ENCODE data around the gene RHBDF2.
A peak's percentile ranks its signal among the peaks of the same experiment; 100 is the strongest.

RHBDF2 gene

DNA sequence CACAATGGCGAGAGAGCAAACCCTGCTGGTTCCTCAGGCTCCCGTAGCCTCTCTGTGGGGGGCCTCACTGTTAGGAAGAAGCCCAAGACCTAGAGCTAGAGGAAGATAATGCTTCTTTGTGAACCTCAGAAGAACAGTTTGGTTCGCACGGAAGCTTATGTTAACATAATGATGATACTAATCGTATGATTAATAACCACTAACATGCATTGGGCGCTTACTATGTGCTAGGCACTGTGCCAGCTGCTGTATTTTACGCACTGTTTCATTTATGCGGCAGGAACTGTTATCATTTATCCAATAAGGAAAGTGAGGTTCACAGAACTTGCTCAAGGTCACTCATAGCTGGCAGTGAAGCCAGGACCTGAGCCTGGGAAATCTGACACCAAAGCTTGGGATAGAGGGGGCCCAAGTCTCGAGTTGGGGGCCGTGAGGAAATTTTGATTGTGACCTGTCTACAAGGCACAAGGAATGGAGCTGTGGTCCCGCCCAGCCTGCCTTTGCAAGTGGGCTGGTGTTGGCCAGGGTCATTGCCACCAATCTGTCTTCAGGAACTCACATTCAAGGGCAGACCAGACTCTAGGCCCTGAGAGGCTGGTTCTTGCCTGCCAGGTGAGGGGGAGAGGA lies 45.4 kb upstream of the RHBDF2 start:
- DNase-seq (ENCODE audit: low read depth), result peak; percentile 84
- no peak overlapping the region for H3K4me3 ChIP-seq (ENCODE audit: low read length)
- TF ChIP-seq, protein P1, sequence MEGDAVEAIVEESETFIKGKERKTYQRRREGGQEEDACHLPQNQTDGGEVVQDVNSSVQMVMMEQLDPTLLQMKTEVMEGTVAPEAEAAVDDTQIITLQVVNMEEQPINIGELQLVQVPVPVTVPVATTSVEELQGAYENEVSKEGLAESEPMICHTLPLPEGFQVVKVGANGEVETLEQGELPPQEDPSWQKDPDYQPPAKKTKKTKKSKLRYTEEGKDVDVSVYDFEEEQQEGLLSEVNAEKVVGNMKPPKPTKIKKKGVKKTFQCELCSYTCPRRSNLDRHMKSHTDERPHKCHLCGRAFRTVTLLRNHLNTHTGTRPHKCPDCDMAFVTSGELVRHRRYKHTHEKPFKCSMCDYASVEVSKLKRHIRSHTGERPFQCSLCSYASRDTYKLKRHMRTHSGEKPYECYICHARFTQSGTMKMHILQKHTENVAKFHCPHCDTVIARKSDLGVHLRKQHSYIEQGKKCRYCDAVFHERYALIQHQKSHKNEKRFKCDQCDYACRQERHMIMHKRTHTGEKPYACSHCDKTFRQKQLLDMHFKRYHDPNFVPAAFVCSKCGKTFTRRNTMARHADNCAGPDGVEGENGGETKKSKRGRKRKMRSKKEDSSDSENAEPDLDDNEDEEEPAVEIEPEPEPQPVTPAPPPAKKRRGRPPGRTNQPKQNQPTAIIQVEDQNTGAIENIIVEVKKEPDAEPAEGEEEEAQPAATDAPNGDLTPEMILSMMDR (conservative IDR thresholded peaks at IDR 0.05; ENCODE audit: low read length), result no peak

DNA sequence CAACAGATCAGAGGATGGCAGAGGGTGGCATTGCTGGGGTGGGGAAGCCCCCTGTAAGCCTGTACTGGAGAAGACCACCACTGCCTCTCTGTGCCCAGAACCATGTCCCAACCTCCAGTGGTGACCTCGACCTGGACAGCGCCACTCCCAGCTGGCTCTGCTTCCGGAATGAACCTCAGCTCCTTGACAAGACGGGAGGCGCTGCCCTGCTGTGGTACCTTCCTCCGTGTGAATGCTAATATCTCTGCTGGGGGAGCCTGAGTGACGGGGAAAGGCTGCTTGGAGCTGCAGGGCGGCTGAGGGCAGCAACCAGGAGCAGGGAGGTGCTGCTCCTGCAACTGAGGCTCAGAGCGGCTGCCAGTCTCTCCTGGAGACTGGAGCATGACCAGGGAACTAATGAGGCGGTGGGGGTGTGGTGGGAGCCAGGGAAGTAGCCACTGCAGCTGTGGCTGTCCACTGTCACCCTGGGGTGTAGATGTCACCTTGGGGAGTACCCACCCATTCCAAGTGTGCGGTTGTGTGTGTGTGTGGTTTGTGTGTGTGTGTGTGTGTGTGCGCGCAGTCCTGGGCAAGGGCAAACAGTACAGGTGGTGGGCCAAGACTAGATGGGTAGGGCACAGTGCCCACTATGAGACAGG lies 44.8 kb upstream of the RHBDF2 start:
- no peak for DNase-seq (ENCODE audit: low read depth)
- TF ChIP-seq, protein P1 (conservative IDR thresholded peaks at IDR 0.05; ENCODE audit: low read length), result no peak
- no peak overlapping the region for H3K4me3 ChIP-seq (ENCODE audit: low read length)

DNA sequence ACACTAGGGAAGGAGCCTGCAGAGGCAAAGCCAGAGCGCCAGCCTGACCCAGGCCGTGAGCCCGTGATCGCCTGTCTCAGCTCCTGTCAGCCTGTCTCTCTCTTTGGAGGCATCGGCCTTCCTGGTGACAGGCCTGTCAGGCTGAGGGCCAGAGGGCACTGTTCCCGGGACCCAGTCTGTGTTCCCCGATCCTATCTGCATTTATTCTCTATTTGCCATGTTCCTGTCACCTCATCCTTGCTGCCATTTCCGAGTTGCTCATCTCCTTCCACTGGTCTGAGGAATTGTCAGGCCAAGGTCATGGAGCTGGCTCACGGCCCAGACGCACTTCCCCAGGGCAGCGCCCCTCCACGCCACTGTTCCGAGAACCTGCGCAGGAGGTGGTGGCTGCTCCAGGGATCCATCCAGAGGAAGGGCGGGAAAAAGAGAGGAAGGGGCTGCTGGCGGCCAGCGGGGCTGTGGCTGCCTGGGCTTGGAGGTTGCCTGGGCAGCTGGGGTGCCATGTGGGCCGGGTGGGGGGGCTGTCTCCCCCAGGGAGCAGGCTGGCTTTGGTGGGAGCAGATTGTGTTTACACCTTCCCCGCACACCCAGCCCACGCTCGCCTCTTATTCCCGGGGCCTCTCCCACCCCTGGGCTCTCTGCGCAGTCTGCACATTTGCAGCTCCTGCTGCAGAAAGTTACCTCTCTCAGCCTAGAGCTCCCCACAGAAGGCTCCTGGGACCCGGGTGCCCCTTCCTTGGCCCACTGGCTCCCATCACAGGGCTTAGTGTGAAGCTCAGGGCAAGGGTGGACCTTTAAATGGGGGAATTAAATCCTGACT lies 43.5 kb upstream of the RHBDF2 start:
- no peak for DNase-seq (ENCODE audit: low read depth)
- no peak overlapping the region for H3K4me3 ChIP-seq (ENCODE audit: low read length)
- TF ChIP-seq, protein P1 (conservative IDR thresholded peaks at IDR 0.05; ENCODE audit: low read length), result no peak

DNA sequence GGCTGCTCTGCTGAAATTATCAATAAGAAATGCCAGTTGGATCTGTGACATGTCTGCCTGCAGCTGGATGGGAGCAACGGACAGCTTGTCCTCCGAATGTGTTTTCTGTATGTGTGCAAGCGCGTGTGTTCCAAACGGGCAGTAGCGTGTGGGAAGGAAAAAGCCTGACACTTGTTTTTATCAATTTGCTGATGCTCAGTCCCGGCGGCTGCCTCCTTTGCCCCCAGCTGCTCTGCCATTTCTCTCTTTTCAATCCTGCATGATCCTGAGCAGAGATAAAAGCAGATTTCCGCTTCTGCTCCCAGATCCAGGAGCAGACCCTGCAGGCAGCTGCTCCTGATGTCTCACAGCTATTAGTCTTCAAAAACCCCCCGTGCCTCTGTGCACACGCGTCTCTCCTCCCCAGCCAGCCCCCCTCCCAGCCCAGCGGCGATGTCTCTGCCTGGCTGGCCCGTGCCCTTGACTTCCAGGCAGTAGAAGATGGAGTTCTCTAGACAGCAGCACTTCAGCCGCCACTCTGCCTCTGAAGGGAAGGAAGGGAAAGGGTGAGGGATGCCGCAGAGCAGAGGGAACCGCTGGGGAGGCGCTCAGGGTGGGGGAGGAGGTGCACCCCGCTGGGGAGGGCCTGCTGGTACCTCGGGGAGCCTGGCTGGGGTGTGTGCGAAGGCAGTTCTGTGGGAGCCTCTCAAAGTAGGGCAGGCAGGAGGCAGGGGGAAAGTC lies 42.8 kb upstream of the RHBDF2 start:
- DNase-seq (ENCODE audit: low read depth), result no peak
- TF ChIP-seq, protein P1 (conservative IDR thresholded peaks at IDR 0.05; ENCODE audit: low read length), result no peak
- no peak overlapping the region for H3K4me3 ChIP-seq (ENCODE audit: low read length)

DNA sequence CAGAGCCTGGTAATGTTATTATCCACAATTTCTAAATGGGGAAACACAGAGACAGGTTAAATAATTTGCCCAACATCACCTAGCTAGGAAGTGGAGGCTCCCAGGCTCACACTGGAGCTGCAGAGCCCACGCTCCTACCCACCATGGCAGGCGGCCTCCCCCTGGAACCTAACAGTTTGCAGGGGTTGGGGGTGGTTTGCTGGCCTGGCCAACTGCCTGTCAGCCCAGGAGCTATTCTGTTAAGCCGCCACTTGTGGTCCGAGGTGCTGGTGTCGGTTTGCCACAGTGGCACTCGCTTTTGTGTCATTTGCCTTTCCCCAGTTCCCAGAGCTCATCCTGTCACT lies 42.2 kb upstream of the RHBDF2 start:
- H3K4me3 ChIP-seq (ENCODE audit: low read length), result no peak overlapping the region
- no peak for DNase-seq (ENCODE audit: low read depth)
- TF ChIP-seq, protein P1 (conservative IDR thresholded peaks at IDR 0.05; ENCODE audit: low read length), result no peak

DNA sequence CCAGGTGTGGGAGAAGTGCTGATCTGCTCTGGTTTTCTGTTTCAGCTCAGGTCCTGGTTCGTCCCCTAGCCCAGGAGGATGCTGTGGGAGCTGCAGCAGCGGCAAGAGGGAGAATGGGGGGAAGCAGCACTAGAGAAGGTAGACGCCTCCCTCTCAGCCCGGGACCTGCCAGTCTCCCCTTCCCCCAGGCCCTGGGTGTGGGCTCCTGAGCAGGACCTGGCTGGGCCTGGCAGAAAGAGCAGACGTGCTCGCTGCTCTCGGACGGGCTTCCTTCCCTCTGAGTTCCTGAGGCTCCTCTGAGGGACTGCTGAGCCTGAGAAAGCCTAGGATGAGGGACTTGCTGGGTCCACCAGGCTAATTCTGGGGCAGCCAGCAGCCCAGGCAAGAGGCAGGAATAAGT lies 41.8 kb upstream of the RHBDF2 start:
- TF ChIP-seq, protein P1 (conservative IDR thresholded peaks at IDR 0.05; ENCODE audit: low read length), result no peak
- DNase-seq (ENCODE audit: low read depth), result no peak
- H3K4me3 ChIP-seq (ENCODE audit: low read length), result no peak overlapping the region
